GM19239 (cell line): Measurements from ENCODE around the gene SLC35F6.
"Not testable (repeated sequence)": the region's sequence is repeated elsewhere in the genome, so short reads cannot be mapped to it uniquely, and the experiment has no call there.

Source experiments
- DNase-seq: peaks from one replicate; pipeline ENCODE4 v3.0.0; 2011; ENCODE audit warnings: low spot score; ENCODE audit not compliant: insufficient read length
- FAIRE-seq: peaks from 2 replicates; lab custom pipeline; 2011; peaks lifted over from hg19 to GRCh38; lab: Jason Lieb, UNC

The SLC35F6 gene

DNA sequence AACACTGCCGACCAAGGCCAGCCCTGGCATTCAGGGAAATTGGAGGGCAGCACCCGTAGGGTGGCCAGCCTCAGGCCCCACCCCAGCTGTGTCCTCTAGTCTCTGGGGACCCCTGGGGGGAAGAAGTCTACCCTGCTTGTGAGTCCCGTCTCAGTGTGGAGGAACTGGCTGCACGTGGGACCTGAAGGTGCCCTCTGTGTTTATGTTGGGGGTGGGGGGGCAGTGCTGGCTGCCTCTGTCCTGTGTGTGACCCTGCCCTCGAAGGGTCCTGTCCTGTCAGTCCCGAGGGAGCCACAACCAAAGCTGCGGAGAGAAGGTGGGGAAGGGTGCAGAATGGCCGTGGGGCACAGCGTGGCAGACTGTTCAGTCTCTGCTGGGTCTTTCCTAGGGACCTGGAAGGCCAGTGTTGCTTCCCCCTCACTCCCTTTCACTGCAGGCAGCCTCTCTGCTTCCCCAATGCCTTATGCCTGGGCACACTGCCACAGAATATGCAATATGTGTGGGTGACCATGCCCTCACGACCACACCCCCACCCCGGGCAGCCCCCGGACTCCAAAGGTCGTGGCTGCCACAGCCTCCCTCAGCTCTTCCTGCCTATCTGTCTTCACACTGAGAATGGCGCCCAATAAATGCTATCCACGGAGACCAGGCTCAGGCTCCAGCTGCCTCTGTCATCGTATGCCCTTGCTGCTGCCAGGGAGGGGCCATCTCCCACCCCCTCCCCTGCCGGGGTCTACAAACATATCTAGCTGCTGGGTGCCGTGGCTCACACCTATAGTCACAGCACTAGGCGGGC lies 33.3 kb upstream of the SLC35F6 start:
- DNase-seq (no peak), FAIRE-seq (no peak)

DNA sequence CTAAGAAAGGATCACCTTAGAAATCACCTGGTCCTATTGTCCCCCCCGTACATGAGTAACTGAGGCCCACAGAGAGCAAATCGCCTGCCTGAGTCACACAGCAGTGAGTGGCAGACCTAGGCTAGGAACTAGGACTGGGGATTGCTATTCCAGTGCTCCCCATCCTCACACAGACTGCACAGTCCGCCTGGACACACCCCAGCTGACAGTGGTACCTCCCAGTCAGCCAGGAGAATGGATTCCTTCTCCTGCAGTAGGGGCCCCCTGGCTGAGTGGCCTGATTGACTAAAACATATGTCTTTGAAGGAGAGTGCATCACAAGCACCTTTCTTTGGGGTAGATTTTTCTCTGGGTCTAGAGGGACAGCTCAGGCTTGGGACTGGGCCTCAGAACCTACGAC lies 32.4 kb upstream of the SLC35F6 start:
- DNase-seq, result no peak
- FAIRE-seq, result no peak

DNA sequence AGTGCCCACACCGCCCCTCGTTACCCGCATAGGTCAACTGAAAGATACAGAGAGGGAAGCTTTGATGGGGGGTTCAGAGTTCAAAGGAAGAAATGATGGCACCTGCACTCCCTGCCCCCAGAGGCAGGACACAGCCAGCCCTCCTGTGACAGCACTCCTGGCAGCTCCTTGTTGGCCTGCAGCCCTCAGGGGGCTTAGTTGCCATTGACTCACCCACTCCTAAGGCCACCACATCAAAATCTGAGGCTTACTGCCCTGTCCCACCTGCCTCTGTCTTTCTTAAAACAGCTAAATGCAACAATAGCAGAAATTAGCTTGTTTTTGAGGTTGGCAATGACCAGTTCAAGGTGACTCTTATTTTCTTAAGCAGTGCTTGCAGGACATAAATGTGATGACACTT lies 31.6 kb upstream of the SLC35F6 start:
- FAIRE-seq, result no peak
- DNase-seq, result no peak

DNA sequence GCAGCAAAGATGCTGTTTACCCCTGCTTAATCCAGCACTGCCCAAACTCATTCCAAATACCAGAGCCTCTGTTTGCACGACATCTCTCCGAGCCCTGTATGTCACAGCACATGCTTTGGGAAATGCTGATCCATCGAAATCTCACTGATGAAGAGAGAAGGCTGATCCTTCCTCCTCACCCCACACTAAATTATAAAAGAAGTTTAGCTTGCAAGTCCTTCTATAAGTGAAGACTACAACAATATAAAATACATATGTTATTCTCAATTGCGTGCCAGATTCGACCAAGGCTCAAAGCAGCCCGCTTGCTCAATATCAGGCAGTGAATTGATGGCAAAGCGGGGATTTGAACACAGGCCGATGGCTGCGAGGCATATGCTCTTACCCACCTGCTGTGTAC lies 30.7 kb upstream of the SLC35F6 start:
- FAIRE-seq (no peak), DNase-seq (no peak)

DNA sequence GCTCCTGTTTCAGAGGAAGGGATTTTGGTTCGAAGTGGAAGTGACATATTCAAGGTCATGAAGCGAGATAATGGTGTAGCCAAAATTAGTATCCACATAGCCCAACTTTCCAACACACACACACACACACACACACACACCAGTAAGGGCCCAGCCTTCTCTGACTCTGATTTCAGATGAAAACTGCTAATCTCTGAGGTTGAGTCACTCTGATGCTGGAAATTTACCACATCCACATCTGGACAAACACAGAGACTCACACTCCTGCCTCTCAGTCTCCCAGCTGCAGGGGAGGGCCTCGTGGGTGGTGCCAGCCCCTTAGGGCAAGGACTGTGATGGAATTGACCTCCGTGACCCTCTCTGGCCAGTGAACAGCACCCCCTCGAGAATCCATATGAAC lies 29.0 kb upstream of the SLC35F6 start:
- no peak for DNase-seq
- no peak for FAIRE-seq

DNA sequence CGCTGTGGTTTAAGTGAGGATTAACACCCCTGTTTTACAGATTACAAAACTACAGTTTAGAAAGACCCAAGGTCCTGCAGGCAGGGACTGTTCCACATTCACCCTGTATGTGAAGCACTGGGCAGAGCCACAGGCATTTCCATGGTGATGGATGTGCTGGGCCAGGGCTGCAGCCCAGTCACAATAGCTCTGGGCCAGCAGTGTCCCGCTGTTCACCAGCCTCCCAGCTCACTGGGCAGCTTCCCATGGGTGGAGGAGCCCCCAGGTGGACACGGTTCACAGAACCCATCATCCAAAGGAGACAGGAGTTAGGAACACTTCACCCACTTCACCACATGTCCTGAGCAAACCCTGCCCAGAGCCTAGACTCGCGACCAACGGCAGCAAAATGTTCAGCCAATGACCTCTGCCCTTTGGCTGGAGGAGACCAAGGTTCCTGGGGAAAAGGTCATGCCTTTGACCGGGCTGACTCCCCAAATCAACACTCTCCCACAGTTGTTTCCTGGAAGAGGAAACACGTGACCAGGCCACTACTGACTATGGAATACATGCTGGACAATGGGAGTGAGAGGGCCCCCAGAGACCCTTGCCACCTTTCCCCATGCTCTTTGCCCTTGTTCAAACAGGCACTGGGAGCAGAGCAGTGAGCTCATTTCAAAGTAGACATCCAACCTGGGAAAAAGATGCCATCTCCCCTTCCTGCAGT lies 28.0 kb upstream of the SLC35F6 start:
- no peak for FAIRE-seq
- DNase-seq, result no peak

DNA sequence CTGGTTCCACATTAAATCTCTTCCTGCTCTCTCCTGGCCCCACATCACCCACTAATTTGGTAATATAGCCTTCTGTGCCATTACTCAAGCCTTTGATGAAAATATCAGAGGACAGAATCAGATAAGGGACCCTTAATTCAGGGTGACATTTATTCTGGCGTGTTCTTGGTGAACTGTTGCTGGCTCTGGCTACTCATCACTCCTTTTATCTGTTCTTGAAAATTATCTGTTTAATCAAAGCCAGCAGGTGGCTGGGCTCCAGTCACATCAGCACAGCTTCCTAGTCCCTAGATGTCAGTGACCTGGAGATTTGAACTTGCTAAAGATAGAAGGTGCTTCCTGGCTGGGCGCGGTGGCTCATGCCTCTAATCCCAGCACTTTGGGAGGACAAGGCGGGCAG lies 26.9 kb upstream of the SLC35F6 start:
- FAIRE-seq, result no peak
- DNase-seq, result no peak

DNA sequence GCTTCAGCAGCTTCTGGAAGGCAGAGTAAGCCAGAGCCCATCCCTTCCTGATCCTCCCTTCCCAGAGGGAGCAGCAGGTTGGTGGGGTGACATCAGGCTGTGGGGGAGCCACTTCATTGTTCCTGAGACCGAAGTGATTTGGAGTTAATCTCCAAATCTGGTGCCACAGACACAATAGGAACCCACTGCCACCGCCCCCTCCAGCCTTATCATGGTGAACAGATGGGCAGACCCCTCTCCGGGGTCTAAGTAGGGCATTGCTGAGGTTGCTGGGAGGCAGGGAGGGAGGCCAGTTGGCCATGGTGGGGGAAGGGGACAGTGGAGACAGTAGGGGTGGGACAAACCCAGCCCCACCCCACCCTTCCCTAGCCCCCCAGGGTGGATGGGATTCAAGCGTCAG lies 25.6 kb upstream of the SLC35F6 start:
- DNase-seq (no peak), FAIRE-seq (no peak)

DNA sequence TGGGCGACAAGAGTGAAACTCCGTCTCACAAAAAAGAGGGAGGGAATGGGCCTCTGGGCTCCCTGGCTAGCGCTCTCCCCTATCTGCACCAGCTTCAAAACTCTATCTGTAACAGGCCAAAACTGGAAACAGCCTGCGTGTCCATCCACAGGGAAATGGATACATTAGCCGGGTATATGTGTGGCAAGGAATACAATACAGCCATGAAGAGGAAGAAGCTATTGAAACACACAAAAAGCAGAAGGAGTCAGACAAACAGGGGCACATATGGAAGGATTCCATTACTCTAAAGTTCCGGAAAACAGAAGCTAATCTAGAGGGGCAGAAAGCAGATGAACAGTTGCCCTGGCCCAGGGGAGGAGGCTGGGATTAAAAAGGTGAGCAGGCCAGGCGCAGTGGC lies 24.6 kb upstream of the SLC35F6 start:
- FAIRE-seq (no peak), DNase-seq (no peak)

DNA sequence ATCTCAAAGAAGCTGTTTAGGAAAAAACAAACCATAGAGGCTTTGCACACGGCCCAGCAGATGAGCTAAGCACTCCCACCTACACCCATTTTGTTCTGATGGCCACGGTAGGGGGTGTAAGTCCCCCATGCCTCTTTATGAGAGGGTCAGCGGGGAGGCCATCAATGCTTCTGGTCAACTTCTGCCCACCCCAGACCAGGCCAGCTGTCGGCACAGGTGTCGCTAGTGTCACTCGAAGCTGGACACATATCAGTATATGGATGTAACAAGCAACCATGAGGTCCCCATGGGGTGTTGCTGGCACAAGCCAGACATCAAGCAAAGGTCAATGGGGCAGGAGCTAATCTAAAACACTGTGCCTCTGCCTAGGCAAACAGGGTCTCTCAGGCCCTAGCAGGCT lies 23.7 kb upstream of the SLC35F6 start:
- no peak for DNase-seq
- FAIRE-seq, result no peak

DNA sequence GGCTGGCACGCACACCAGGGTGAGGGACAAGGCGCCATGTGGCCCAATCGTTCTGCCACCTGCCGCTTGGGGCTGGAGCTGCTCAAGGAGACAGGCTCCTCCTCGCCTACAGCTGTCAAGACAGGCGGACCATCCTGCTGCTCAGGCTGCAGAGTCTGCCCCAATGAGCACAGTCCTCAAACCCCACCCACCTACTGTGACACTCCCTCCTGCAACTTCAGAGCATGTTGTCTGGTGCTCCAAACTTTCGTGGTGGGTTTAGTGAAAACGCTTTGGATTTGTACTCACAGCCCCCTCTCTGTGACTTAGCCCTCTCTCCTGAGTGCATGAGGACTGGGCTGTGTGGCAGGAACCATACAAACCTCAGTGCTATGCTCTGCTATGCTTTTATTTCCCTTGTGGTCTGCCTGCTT lies 23.2 kb upstream of the SLC35F6 start:
- FAIRE-seq, result no peak
- DNase-seq, result no peak

DNA sequence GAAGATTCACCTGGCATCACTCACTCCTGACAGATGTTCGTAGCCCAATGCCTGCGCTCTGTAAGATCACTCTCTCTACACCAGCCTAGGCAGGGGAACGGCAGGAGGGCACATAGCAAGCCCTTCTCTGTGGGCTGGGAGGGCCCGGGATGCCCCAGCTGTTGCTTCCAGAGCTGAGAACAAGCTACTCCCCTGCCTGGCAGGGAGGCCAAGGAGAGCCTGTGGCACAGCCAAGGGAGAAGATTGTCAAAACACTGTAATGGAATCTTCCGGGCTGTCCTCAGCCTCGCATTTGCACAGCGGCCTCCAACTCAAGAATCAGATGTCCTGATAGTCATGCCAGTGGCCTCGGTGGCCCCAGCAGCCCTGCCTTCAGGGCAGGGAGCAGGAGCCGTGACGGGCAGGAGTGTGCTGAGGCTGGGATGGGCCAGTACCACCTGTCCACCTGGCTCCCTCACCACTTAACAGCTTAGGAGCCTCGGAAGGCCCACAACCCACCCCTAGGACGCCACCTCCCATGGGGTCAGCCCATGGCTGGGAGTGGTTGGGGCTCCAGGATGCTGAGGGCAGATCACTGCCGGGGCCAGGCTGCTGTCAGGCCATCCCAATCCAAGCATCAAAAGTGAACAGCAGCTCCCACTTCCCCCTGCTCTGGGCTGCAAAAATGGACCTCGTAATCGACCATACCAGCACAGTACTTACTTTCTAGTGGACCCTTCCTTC lies 21.9 kb upstream of the SLC35F6 start:
- DNase-seq, result no peak

DNA sequence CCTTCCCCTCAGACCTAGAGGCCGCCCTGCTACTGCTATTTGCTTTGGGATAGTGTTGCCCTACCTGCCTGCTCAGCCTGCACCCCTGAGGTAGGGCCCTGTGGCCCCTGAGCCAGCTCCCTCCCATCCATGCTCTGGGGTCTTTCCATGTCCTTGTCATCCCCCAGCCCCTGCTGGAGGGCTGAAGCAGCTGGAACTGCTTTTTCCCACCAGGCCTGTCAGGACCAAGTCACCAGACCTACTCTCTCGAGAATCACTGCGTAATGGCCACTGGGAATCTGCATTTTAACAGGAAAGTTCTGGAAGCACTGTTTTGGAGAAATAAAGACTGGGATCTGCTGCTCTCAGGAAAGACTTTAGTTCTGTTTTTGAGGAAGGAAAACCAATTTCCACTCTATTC lies 20.2 kb upstream of the SLC35F6 start:
- FAIRE-seq (no peak), DNase-seq (no peak)

More for the DNA sequence above, 21.9 kb upstream of the SLC35F6 start:
- no peak for FAIRE-seq

DNA sequence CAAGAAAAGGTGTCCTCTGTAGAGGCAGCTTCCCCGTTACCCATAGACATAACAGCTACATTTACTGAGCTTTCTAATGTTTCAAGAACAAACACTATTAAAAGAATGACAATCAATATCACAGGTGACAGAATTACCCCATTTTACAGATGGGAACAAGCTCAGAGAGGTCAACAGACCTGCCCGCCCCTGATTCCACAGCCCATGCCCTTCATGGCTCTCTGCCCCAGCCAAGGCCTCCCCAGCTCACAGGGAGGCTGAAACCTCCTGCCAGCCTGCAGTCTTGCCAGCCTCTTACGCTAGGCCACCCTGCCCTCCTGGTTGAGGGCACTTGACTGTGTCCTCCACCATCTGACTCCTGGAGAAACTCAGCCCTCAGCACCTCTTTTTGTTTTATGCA lies 19.1 kb upstream of the SLC35F6 start:
- DNase-seq (no peak), FAIRE-seq (no peak)

DNA sequence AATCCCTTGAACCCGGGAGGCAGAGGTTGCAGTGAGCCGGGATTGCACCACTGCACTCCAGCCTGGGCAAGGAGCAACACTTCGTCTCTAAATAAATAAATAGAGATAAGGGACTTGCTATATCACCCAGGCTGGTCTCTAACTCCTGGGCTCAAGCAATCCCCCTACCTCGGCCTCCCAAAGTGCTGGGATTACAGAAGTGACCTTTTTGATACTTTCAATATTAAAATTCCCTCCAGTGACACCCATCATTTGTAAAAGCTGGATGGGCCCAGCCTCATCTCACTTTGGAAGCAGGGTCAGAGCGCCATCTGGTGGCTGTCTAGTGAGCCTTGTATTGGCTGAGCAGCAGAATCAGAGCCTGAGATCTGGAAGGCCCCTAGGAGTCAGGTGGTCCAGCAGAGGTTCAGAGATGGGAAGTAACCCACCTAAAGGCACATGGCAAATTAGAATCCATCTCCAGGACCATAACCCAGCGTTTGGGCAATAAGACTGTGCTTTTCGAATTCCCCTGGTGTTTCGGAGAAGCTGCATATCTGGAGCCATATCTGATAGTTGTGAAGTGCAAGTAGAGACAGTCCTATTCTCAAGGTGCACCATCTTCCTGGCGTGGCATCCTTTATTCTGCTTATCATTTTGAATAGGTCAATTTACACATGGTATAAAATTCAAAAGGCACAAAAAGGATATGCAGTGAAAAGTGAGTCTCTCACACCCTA lies 18.3 kb upstream of the SLC35F6 start:
- DNase-seq (peak; percentile 74), FAIRE-seq (peak; percentile 79)

DNA sequence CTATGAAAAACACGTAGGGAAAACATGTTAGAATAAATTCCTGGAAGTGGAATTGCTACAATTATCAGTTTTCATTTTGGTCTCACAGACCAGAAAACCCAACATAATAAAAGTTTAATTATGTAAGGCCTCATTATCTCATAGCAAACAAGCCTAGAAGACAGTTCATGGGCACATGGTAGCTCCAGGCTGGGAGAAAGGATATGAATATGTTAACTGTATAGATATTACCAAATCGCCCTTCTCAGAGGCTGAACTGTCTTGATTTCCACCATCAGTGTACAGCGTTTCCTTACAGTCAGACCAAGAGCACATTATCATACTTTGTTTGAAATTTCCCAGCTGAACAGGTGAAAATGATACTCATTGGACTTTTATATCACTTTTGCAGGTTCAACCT lies 17.1 kb upstream of the SLC35F6 start:
- FAIRE-seq (no peak), DNase-seq (no peak)

DNA sequence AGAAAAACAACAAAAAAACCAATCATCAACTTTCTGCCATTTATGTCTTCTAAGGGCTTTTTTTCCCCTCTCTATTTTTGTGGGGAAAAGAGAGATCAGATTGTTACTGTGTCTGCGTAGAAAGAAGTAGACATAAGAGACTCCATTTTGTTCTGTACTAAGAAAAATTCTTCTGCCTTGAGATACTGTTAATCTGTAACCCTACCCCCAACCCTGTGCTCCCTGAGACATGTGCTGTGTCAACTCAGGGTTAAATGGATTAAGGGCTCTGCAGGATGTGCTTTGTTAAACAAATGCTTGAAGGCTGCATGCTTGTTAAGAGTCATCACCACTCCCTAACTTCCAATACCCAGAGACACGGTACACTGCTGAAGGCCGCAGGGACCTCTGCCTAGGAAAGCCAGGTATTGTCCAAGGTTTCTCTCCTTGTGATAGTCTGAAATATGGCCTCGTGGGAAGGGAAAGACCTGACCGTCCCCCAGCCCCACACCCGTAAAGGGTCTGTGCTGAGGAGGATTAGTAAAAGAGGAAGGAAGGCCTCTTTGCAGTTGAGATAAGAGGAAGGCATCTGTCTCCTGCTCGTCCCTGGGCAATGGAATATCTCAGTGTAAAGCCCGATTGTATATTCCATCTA lies 14.2 kb upstream of the SLC35F6 start:
- DNase-seq, FAIRE-seq: not testable (repeated sequence)

DNA sequence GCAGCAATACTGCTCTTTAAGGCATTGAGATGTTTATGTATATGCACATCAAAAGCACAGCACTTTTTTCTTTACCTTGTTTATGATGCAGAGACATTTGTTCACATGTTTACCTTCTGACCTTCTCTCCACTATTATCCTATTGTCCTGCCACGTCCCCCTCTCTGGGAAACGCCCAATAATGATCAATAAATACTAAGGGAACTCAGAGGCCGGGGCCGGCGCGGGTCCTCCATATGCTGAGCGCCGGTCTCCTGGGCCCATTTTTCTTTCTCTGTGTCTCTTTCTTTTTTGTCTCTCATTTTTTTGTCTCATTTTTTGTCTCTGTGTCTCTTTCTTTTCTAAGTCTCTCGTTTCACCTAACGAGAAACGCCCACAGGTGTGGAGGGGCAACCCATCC lies 13.6 kb upstream of the SLC35F6 start:
- not testable (repeated sequence) for DNase-seq, FAIRE-seq

DNA sequence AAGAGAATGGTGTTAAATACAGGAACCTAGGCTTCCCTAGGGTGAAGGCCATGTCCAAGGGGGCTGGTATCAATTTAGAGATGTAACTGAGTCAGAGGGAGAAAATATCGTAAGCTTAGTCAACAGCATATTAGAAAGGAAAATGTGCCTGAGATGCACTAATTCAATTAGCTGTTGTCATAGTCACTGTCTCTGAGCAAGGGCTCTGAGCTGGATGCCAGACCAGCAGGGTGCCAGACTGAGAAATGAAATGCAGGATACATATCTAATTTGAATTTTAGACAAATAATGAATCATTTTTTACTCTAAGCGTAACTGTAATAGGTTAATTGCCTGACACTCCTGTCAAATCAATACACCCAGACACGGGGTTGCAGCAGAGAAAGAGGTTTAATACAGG lies 11.4 kb upstream of the SLC35F6 start:
- FAIRE-seq, result no peak
- DNase-seq, result no peak

DNA sequence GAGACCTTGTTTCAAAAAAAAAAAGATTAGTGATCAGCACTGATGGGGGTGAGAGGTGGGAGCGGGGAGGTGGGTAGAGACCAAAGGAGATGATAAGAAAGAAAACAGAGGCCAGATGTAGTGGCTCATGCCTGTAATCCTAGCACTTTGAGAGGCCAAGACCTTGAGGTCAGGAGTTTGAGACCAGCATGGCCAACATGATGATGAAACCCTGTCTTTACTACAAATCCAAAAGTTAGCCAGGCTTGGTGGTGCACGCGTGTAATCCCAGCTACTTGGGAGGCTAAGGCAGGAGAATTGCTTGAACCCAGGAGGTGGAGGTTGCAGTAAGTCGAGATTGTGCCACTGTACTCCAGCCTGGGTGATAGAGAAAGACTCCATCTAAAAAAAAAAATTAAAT lies 9.5 kb upstream of the SLC35F6 start:
- FAIRE-seq, result no peak
- DNase-seq, result no peak
